ENCODE data around the gene NOXA1.

NOXA1 gene

GRCh38 chr9:137388589-137389427 is 34.4 kb upstream of the NOXA1 start:
- DNase-seq (ENCODE audit: low spot score): no peak
- no peak for TF ChIP-seq CTCF (conservative IDR thresholded peaks at IDR 0.05; ENCODE audit: low read depth)
- no peak overlapping the region for H3K27ac ChIP-seq
- CTCF ChIA-PET: interaction anchor here (0.7 kb wide), 1 partner anchor 69 kb away, joined by 4 read pairs; no protein-coding TSS in a partner anchor
- POLR2A ChIA-PET (ENCODE audit: low non-redundant PET): interaction anchor here (0.5 kb wide), 1 partner anchor 34 kb away, joined by 3 read pairs; the partner anchor contains the start of genes EXD3 and NOXA1

GRCh38 chr9:137389428-137389746 is 33.8 kb upstream of the NOXA1 start:
- H3K27ac ChIP-seq: no peak overlapping the region; the same call in 1 of the 2 replicates
- CTCF ChIA-PET: no interaction called here
- DNase-seq (ENCODE audit: low spot score): no peak
- no peak for TF ChIP-seq CTCF (conservative IDR thresholded peaks at IDR 0.05; ENCODE audit: low read depth)
- POLR2A ChIA-PET (ENCODE audit: low non-redundant PET): no interaction called here

- ChIA-PET POLR2A (ENCODE audit: low non-redundant PET) (no interaction called here), CTCF (no interaction called here)
- DNase-seq (ENCODE audit: low spot score): no peak
- TF ChIP-seq CTCF (conservative IDR thresholded peaks at IDR 0.05; ENCODE audit: low read depth): no peak
- H3K27ac ChIP-seq: peak overlapping the region; percentile 26
These were observed 32.4 kb upstream of the NOXA1 start for GRCh38 chr9:137390553-137391410.

- CTCF ChIA-PET: no interaction called here
- POLR2A ChIA-PET (ENCODE audit: low non-redundant PET): no interaction called here
- TF ChIP-seq CTCF (conservative IDR thresholded peaks at IDR 0.05; ENCODE audit: low read depth): no peak
- peak overlapping the region; percentile 26 for H3K27ac ChIP-seq
- no peak for DNase-seq (ENCODE audit: low spot score)
These were observed 31.8 kb upstream of the NOXA1 start for GRCh38 chr9:137391411-137391754.

- no peak for TF ChIP-seq CTCF (conservative IDR thresholded peaks at IDR 0.05; ENCODE audit: low read depth)
- ChIA-PET CTCF (interaction anchor here (1.0 kb wide), 1 partner anchor 30 kb away, joined by 3 read pairs; the partner anchor contains the start of gene EXD3), POLR2A (ENCODE audit: low non-redundant PET) (no interaction called here)
- DNase-seq (ENCODE audit: low spot score): no peak
- 0 out of 2 replicates have a peak overlapping the region, but pooled peaks have one; percentile 26 for H3K27ac ChIP-seq
These were observed 30.8 kb upstream of the NOXA1 start for GRCh38 chr9:137392232-137393007.

Data from RWPE1 (cell line).